Osteocyte (in vitro differentiated cells): Measurements from ENCODE around the gene ACSL3. TPM values are rescaled to one million over a fixed set of nuclear protein-coding genes. Genes with fewer than 3 reads are reported as not detected.

Source experiments
- DNase-seq: peaks from one replicate; pipeline ENCODE4 v3.0.0; 2021; ENCODE audit warnings: mixed read lengths; ENCODE audit not compliant: unreplicated experiment; ENCODE audit errors: extremely low spot score
- H3K27ac Mint-ChIP-seq: one replicate; pipeline ENCODE4 v1.8.0; 2021; ENCODE audit warnings: mild to moderate bottlenecking, mixed read lengths; ENCODE audit not compliant: unreplicated experiment
- H3K27me3 Mint-ChIP-seq: one replicate; pipeline ENCODE4 v1.8.0; 2021; ENCODE audit warnings: mixed read lengths; ENCODE audit not compliant: unreplicated experiment
- H3K36me3 Mint-ChIP-seq: one replicate; pipeline ENCODE4 v1.8.0; 2021; ENCODE audit warnings: mixed read lengths; ENCODE audit not compliant: unreplicated experiment
- H3K4me1 Mint-ChIP-seq: one replicate; pipeline ENCODE4 v1.8.0; 2021; ENCODE audit warnings: mixed read lengths; ENCODE audit not compliant: unreplicated experiment
- H3K4me3 Mint-ChIP-seq: one replicate; pipeline ENCODE4 v1.8.0; 2021; ENCODE audit warnings: mild to moderate bottlenecking, moderate library complexity, mixed read lengths; ENCODE audit not compliant: unreplicated experiment
- H3K9me3 Mint-ChIP-seq: one replicate; pipeline ENCODE4 v1.8.0; 2021; ENCODE audit warnings: mixed read lengths; ENCODE audit not compliant: unreplicated experiment
- CTCF ChIP-seq: fragments of 200-600 bp; sonication (generic); IDR thresholded peaks from 2 replicates; pipeline ENCODE4 v1.5.0; 2021; ENCODE audit warnings: antibody characterized with exemption, mild to moderate bottlenecking, moderate library complexity
- total RNA-seq: library from RNA; stranded (reverse); gene quantifications from 2 replicates; pipeline ENCODE4 v1.2.1, GENCODE V29; 2021

Gene ACSL3
- total RNA-seq, 1 donor from 2014 or later: 131 TPM

GRCh38 chr2:222944552-222944951, 83.7 kb downstream of the ACSL3 start:
- Mint-ChIP-seq H3K4me3 (peak overlapping the region; percentile 63), H3K9me3 (no peaks in the 10 kb centered on the region), H3K27ac (peak overlapping the region; percentile 90), H3K36me3 (peaks cover 8% of the 10 kb centered on the region), H3K4me1 (peaks cover 50% of the 10 kb centered on the region), H3K27me3 (no peaks in the 10 kb centered on the region)
- no peak for TF ChIP-seq CTCF
- DNase-seq: no peak

- peak overlapping the region; percentile 63 for H3K4me3 Mint-ChIP-seq
- H3K27me3 Mint-ChIP-seq: no peaks in the 10 kb centered on the region
- H3K36me3 Mint-ChIP-seq: peaks cover 8% of the 10 kb centered on the region
- H3K9me3 Mint-ChIP-seq: no peaks in the 10 kb centered on the region
- peaks cover 47% of the 10 kb centered on the region for H3K4me1 Mint-ChIP-seq
- H3K27ac Mint-ChIP-seq: peak overlapping the region; percentile 90
- DNase-seq: no peak
- TF ChIP-seq CTCF: no peak
These were observed 84.3 kb downstream of the ACSL3 start for GRCh38 chr2:222944971-222945740.

- H3K9me3 Mint-ChIP-seq: no peaks in the 10 kb centered on the region
- H3K27ac Mint-ChIP-seq: peak overlapping the region; percentile 90
- peaks cover 53% of the 10 kb centered on the region for H3K4me1 Mint-ChIP-seq
- no peak for DNase-seq
- TF ChIP-seq CTCF: no peak
- H3K27me3 Mint-ChIP-seq: no peaks in the 10 kb centered on the region
- peaks cover 8% of the 10 kb centered on the region for H3K36me3 Mint-ChIP-seq
- no peak overlapping the region for H3K4me3 Mint-ChIP-seq
These were observed 85.1 kb downstream of the ACSL3 start for GRCh38 chr2:222945887-222946286.

GRCh38 chr2:222946700-222947287, 86.0 kb downstream of the ACSL3 start:
- no peaks in the 10 kb centered on the region for H3K27me3 Mint-ChIP-seq
- H3K27ac Mint-ChIP-seq: peak overlapping the region; percentile 7
- no peak for TF ChIP-seq CTCF
- DNase-seq: no peak
- H3K4me3 Mint-ChIP-seq: no peak overlapping the region
- H3K36me3 Mint-ChIP-seq: peaks cover 3% of the 10 kb centered on the region
- H3K4me1 Mint-ChIP-seq: peaks cover 57% of the 10 kb centered on the region
- no peaks in the 10 kb centered on the region for H3K9me3 Mint-ChIP-seq

GRCh38 chr2:222949073-222949472, 88.2 kb downstream of the ACSL3 start:
- no peaks in the 10 kb centered on the region for H3K36me3 Mint-ChIP-seq
- H3K9me3 Mint-ChIP-seq: peaks cover 3% of the 10 kb centered on the region
- no peaks in the 10 kb centered on the region for H3K27me3 Mint-ChIP-seq
- H3K4me1 Mint-ChIP-seq: peaks cover 41% of the 10 kb centered on the region
- no peak for DNase-seq
- H3K4me3 Mint-ChIP-seq: no peak overlapping the region
- no peak overlapping the region for H3K27ac Mint-ChIP-seq
- TF ChIP-seq CTCF: no peak
